K562 (cell line): Measurements from ENCODE around the gene NFIC. TPM values are rescaled to one million over a fixed set of nuclear protein-coding genes. Genes with fewer than 3 reads are reported as not detected.
A peak's percentile ranks its signal among the peaks of the same experiment; 100 is the strongest.

ENCODE experiments used
- ATAC-seq: fragments of 200-7000 bp; cut with Tn5 transposase; 3 replicates; pipeline ENCODE4 v1.9.1; 2020; ENCODE audit warnings: moderate library complexity
- BruUV-seq: library from RNA; stranded (reverse); fragments of 400-500 nt; replicated peaks from 2 replicates; lab custom pipeline; 2021; lab: Mats Ljungman, UMichigan
- CTCF ChIA-PET: fragments of 300-600 bp; formaldehyde crosslinking; extraction: SDS; loops from one replicate; lab custom pipeline; 2021; ENCODE audit warnings: low intra/inter-chr PET ratio; lab: Yijun Ruan, JAX
- POLR2A ChIA-PET: fragments of 300-600, 350-650 bp; sonication (Branson Sonifier 250); formaldehyde crosslinking; extraction: SDS; loops from one replicate; lab custom pipeline; 2021; ENCODE audit warnings: antibody characterized with exemption, inconsistent platforms; lab: Yijun Ruan, JAX
- DNase-seq, 4 experiments: peaks; one replicate each; pipeline versions ENCODE4 v3.0.0 to v3.0.0-alpha.2; 2011 to 2018; ENCODE audit warnings: low spot score in 3 of 4, mixed read lengths in 3 of 4; ENCODE audit errors: extremely low read depth in 1 of 4
- FAIRE-seq: peaks from 2 replicates; lab custom pipeline; 2011; peaks lifted over from hg19 to GRCh38; lab: Jason Lieb, UNC
- H2AFZ ChIP-seq: 2 replicates; pipeline ENCODE4 v1.6.0; 2011; ENCODE audit warnings: low read depth, low read length, control low read depth, inconsistent platforms
- H3K27ac ChIP-seq: fragments of 200-600 bp; 3 replicates; pipeline ENCODE4 v1.8.0; 2011; ENCODE audit warnings: low read depth, mild to moderate bottlenecking, control low read depth, inconsistent platforms, low read length, moderate library complexity, mixed read lengths; ENCODE audit errors: extremely low read depth
- H3K27me3 ChIP-seq, 2 experiments: fragments of 300-600 bp in 1 of 2; 2 replicates in 1 of 2; 3 replicates in 1 of 2; pipeline versions ENCODE4 v1.6.0 to v1.8.0; 2011; ENCODE audit warnings: inconsistent platforms in 2 of 2, low read length in 2 of 2, mild to moderate bottlenecking in 1 of 2, mixed read lengths in 1 of 2, moderate library complexity in 1 of 2; ENCODE audit not compliant: control insufficient read depth in 2 of 2, insufficient read depth in 2 of 2
- H3K36me3 ChIP-seq: fragments of 300-600 bp; 3 replicates; pipeline ENCODE4 v1.8.0; 2011; ENCODE audit warnings: mild to moderate bottlenecking, low read length, inconsistent platforms; ENCODE audit not compliant: control insufficient read depth, insufficient read depth
- H3K4me1 ChIP-seq, 2 experiments: fragments of 200-600 bp in 1 of 2; replicated peaks in 1 of 2; 2 replicates in 1 of 2; 3 replicates in 1 of 2; pipeline versions ENCODE4 v1.5.1 to v1.8.0; 2011; ENCODE audit warnings: inconsistent platforms in 2 of 2, low read length in 2 of 2, mild to moderate bottlenecking in 1 of 2, mixed read lengths in 1 of 2, moderate library complexity in 1 of 2; ENCODE audit not compliant: control insufficient read depth in 2 of 2, insufficient read depth in 2 of 2
- H3K4me2 ChIP-seq: 2 replicates; pipeline ENCODE4 v1.6.1; 2011; ENCODE audit warnings: low read length, control low read depth, inconsistent platforms, mixed read lengths; ENCODE audit not compliant: insufficient read depth
- H3K4me3 ChIP-seq: fragments of 200-600 bp; sonication (generic), shearing (Covaris generic); 2 replicates; pipeline ENCODE4 v1.5.1; 2016; ENCODE audit warnings: control low read depth, inconsistent platforms
- H3K79me2 ChIP-seq: fragments of 200-600 bp; 3 replicates; pipeline ENCODE4 v1.8.0; 2011; ENCODE audit warnings: low read length, inconsistent platforms; ENCODE audit not compliant: control insufficient read depth, insufficient read depth
- H3K9ac ChIP-seq, 2 experiments: 2 replicates each; pipeline versions ENCODE4 v1.6.0 to v1.6.1; 2011; ENCODE audit warnings: low read depth in 2 of 2, low read length in 2 of 2, control low read depth in 1 of 2, inconsistent platforms in 1 of 2, mild to moderate bottlenecking in 1 of 2, mixed read lengths in 1 of 2; ENCODE audit not compliant: insufficient read depth in 1 of 2
- H3K9me1 ChIP-seq: one replicate; pipeline ENCODE4 v1.6.0; 2011; ENCODE audit warnings: inconsistent platforms, mild to moderate bottlenecking, low read length, moderate library complexity; ENCODE audit not compliant: control insufficient read depth, insufficient read depth
- H3K9me3 ChIP-seq: replicated peaks from 2 replicates; pipeline ENCODE4 v1.5.1; 2011; ENCODE audit warnings: low read depth, low read length, inconsistent platforms; ENCODE audit not compliant: control insufficient read depth, insufficient read depth
- H4K20me1 ChIP-seq: replicated peaks from 2 replicates; pipeline ENCODE4 v1.6.1; 2011; ENCODE audit warnings: low read length, inconsistent platforms, mixed read lengths; ENCODE audit not compliant: control insufficient read depth, insufficient read depth
- BCOR ChIP-seq: fragments of 450-650 bp; IDR thresholded peaks from 2 replicates; pipeline ENCODE4 v1.6.1; 2016
- MTA1 ChIP-seq: fragments of 450-650 bp; IDR thresholded peaks from 2 replicates; pipeline ENCODE4 v1.6.1; 2017; ENCODE audit warnings: borderline replicate concordance
- POLR2B ChIP-seq: fragments of 450-650 bp; IDR thresholded peaks from 2 replicates; pipeline ENCODE4 v1.6.1; 2018; ENCODE audit warnings: low read depth; ENCODE audit not compliant: partially characterized antibody
- SIRT6 ChIP-seq: IDR thresholded peaks from one replicate; pipeline ENCODE4 v1.6.1; 2012; ENCODE audit warnings: low read depth, mild to moderate bottlenecking, control low read depth, inconsistent platforms, low read length, moderate library complexity
- WGBS: fragments of 100-300 bp; shearing (Covaris generic); methylation state at CpG from one replicate; pipeline ENCODE4 v1.1.6; 2016; ENCODE audit warnings: low coverage, mixed read lengths; ENCODE audit not compliant: insufficient coverage; ENCODE audit errors: missing lambda C conversion rate; 5-methylcytosine and 5-hydroxymethylcytosine counted together
- in situ Hi-C: fragments of 300-500 bp; cut with MboI; formaldehyde crosslinking; loops from 4 replicates; pipeline ENCODE4 v1.15.0; 2018; ENCODE audit warnings: inconsistent platforms, mixed read lengths
- intact Hi-C: fragments of 100-400 bp; cut with micrococcal nuclease; formaldehyde crosslinking; loops from 2 replicates; pipeline ENCODE4 v1.14.2; 2022
- polyA plus RNA-seq, 8 experiments: library from polyadenylated mRNA; depleted of rRNA in 4 of 8; stranded (reverse) in 5 of 8; unstranded in 3 of 8; fragments of >200 nt; fragmentation: Nextera tagmentation in 2 of 8; fragmentation: Illumina TruSeq in 1 of 8; extraction: Ambion mirVana in 2 of 8; extraction: Trizol in 1 of 8; gene quantifications; 2 replicates each; pipeline versions ENCODE4 v1.2.1 to v1.2.3, GENCODE V29; 2011 to 2014; ENCODE audit warnings: inconsistent platforms in 1 of 8, missing spikeins in 1 of 8
- total RNA-seq, 7 experiments: library from RNA; depleted of rRNA in 6 of 7; stranded (reverse); fragments of >200 nt in 6 of 7; fragmentation: Illumina TruSeq in 2 of 7; extraction: Trizol in 2 of 7; gene quantifications; 2 replicates each; pipeline versions ENCODE4 v1.2.1 to v1.2.3, GENCODE V29; 2011 to 2021; ENCODE audit warnings: low replicate concordance in 1 of 7
- TF ChIP-seq, protein P1 (sequence below): IDR thresholded peaks from 2 replicates; pipeline ENCODE4 v1.6.1; 2016; ENCODE audit warnings: missing genetic modification characterization, missing compliant biosample characterization
- TF ChIP-seq, protein P2 (sequence below): fragments of 450-650 bp; IDR thresholded peaks from 2 replicates; pipeline ENCODE4 v1.6.1; 2017; ENCODE audit warnings: antibody characterized with exemption
- TF ChIP-seq, protein P3 (sequence below): sonication (generic); formaldehyde crosslinking; IDR thresholded peaks from 2 replicates; pipeline ENCODE4 v1.8.1; 2023; ENCODE audit warnings: mild to moderate bottlenecking, missing genetic modification reagents
- TF ChIP-seq, protein P4 (sequence below): fragments of 450-650 bp; formaldehyde crosslinking; conservative IDR thresholded peaks from 2 replicates; pipeline ENCODE4 v1.4.0; 2022; ENCODE audit warnings: mild to moderate bottlenecking, missing genetic modification characterization
- TF ChIP-seq, protein P5 (sequence below), 3 experiments: fragments of 200-800 bp in 1 of 3; fragments of 250-450 bp in 1 of 3; fragments of 450-650 bp in 1 of 3; sonication (Bioruptor Pico) in 1 of 3; sonication (Bioruptor generic) in 1 of 3; formaldehyde crosslinking in 1 of 3; IDR thresholded peaks; 2 replicates each; pipeline versions ENCODE4 v1.6.1 to v1.8.0; 2016 to 2022; ENCODE audit warnings: mild to moderate bottlenecking in 2 of 3, missing genetic modification characterization in 2 of 3, missing compliant biosample characterization in 1 of 3, moderate library complexity in 1 of 3

The NFIC gene
- total and polyA plus RNA-seq, 9 of the 15 experiments (the other 6 are each of a cell fraction or from before 2014, with no cell fraction given) = 0.71 to 62.1 (median 6.9) TPM

DNA sequence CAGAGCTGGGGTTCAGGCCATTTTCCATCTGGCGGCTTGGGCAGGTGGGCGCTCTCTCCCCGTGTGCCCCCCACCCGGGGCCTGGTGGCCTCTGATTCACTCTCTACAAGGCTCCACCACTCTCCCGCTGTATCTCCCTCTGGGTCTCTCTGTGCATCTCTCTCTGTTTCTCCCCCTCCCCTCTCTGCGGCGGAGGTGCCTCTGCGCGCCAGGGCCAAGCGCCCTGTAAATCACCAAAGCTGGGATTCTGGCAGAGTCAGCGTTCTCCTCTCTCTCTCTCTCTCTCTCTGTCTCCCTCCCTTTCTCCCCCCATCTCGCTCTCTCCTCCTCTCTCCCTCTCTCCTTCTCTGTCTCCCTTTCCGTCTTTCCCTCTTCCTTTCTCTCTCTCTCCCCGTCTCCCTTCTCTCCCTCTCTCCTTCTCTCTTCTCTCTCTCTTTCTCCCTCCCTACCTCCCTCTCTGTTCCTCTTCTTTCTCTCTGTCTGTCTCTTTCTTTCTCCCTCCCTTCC lies 3.9 kb downstream of the NFIC start:
- Histone ChIP-seq H3K27me3 (no peaks in the 10 kb centered on the region; a peak in 1 of 5 replicates), H3K4me1 (peaks cover 59 to 90% of the 10 kb centered on the region in 2 experiments), H3K36me3 (peaks cover 41% of the 10 kb centered on the region; the same call in 2 of the 3 replicates), H3K4me2 (peak overlapping the region; percentile 91), H3K9ac (peak overlapping the region; percentile 83 to 95; a peak in 3 of 4 replicates), H3K9me3 (no peaks in the 10 kb centered on the region), H3K9me1 (peaks cover 13% of the 10 kb centered on the region), H3K4me3 (peak overlapping the region; percentile 73; the same call in 1 of the 2 replicates), H2AFZ (no peak overlapping the region), H3K27ac (peak overlapping the region; percentile 97; the same call in 2 of the 3 replicates), H3K79me2 (peaks cover 97% of the 10 kb centered on the region), H4K20me1 (peaks cover 51% of the 10 kb centered on the region)
- WGBS = 48% methylated on average over 12 of the region's 14 CpGs
- no peak for ATAC-seq
- BruUV-seq = no TSS peak
- FAIRE-seq = no peak
- intact Hi-C loops = no loop called here
- ChIA-PET CTCF (interaction anchor here (0.7 kb wide), 1 partner anchor 163 kb away, joined by 3 read pairs; no protein-coding TSS in a partner anchor), POLR2A (interaction anchor here (0.6 kb wide), 2 partner anchors 9 to 229 kb away, joined by 4 read pairs; no protein-coding TSS in a partner anchor)
- no peak for DNase-seq
- in situ Hi-C loops = no loop called here
- TF ChIP-seq POLR2B (peak; percentile 56), BCOR (peak; percentile 18; the same call in 1 of the 2 replicates), MTA1 (0 out of 2 replicates have a peak, but pooled peaks have one; percentile 28), SIRT6 (no peak)
- TF ChIP-seq, protein P1, sequence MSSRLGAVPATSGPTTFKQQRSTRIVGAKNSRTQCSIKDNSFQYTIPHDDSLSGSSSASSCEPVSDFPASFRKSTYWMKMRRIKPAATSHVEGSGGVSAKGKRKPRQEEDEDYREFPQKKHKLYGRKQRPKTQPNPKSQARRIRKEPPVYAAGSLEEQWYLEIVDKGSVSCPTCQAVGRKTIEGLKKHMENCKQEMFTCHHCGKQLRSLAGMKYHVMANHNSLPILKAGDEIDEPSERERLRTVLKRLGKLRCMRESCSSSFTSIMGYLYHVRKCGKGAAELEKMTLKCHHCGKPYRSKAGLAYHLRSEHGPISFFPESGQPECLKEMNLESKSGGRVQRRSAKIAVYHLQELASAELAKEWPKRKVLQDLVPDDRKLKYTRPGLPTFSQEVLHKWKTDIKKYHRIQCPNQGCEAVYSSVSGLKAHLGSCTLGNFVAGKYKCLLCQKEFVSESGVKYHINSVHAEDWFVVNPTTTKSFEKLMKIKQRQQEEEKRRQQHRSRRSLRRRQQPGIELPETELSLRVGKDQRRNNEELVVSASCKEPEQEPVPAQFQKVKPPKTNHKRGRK (tag) = peak; percentile 43; the same call in 1 of the 2 replicates
- TF ChIP-seq, protein P2, sequence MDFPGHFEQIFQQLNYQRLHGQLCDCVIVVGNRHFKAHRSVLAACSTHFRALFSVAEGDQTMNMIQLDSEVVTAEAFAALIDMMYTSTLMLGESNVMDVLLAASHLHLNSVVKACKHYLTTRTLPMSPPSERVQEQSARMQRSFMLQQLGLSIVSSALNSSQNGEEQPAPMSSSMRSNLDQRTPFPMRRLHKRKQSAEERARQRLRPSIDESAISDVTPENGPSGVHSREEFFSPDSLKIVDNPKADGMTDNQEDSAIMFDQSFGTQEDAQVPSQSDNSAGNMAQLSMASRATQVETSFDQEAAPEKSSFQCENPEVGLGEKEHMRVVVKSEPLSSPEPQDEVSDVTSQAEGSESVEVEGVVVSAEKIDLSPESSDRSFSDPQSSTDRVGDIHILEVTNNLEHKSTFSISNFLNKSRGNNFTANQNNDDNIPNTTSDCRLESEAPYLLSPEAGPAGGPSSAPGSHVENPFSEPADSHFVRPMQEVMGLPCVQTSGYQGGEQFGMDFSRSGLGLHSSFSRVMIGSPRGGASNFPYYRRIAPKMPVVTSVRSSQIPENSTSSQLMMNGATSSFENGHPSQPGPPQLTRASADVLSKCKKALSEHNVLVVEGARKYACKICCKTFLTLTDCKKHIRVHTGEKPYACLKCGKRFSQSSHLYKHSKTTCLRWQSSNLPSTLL = 0 out of 2 replicates have a peak, but pooled peaks have one; percentile 44
- TF ChIP-seq, protein P3, sequence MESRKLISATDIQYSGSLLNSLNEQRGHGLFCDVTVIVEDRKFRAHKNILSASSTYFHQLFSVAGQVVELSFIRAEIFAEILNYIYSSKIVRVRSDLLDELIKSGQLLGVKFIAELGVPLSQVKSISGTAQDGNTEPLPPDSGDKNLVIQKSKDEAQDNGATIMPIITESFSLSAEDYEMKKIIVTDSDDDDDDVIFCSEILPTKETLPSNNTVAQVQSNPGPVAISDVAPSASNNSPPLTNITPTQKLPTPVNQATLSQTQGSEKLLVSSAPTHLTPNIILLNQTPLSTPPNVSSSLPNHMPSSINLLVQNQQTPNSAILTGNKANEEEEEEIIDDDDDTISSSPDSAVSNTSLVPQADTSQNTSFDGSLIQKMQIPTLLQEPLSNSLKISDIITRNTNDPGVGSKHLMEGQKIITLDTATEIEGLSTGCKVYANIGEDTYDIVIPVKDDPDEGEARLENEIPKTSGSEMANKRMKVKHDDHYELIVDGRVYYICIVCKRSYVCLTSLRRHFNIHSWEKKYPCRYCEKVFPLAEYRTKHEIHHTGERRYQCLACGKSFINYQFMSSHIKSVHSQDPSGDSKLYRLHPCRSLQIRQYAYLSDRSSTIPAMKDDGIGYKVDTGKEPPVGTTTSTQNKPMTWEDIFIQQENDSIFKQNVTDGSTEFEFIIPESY (CRISPR knock-in tag) = peak; percentile 49; the same call in 1 of the 2 replicates
- TF ChIP-seq, protein P4, sequence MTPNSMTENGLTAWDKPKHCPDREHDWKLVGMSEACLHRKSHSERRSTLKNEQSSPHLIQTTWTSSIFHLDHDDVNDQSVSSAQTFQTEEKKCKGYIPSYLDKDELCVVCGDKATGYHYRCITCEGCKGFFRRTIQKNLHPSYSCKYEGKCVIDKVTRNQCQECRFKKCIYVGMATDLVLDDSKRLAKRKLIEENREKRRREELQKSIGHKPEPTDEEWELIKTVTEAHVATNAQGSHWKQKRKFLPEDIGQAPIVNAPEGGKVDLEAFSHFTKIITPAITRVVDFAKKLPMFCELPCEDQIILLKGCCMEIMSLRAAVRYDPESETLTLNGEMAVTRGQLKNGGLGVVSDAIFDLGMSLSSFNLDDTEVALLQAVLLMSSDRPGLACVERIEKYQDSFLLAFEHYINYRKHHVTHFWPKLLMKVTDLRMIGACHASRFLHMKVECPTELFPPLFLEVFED (CRISPR knock-in tag) = peak; percentile 82
- TF ChIP-seq, protein P5, sequence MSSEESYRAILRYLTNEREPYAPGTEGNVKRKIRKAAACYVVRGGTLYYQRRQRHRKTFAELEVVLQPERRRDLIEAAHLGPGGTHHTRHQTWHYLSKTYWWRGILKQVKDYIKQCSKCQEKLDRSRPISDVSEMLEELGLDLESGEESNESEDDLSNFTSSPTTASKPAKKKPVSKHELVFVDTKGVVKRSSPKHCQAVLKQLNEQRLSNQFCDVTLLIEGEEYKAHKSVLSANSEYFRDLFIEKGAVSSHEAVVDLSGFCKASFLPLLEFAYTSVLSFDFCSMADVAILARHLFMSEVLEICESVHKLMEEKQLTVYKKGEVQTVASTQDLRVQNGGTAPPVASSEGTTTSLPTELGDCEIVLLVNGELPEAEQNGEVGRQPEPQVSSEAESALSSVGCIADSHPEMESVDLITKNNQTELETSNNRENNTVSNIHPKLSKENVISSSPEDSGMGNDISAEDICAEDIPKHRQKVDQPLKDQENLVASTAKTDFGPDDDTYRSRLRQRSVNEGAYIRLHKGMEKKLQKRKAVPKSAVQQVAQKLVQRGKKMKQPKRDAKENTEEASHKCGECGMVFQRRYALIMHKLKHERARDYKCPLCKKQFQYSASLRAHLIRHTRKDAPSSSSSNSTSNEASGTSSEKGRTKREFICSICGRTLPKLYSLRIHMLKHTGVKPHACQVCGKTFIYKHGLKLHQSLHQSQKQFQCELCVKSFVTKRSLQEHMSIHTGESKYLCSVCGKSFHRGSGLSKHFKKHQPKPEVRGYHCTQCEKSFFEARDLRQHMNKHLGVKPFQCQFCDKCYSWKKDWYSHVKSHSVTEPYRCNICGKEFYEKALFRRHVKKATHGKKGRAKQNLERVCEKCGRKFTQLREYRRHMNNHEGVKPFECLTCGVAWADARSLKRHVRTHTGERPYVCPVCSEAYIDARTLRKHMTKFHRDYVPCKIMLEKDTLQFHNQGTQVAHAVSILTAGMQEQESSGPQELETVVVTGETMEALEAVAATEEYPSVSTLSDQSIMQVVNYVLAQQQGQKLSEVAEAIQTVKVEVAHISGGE (CRISPR knock-in tag; IDR thresholded peaks at IDR 0.05) = no peak
